Measurements from ENCODE around the gene POLE.

DNA sequence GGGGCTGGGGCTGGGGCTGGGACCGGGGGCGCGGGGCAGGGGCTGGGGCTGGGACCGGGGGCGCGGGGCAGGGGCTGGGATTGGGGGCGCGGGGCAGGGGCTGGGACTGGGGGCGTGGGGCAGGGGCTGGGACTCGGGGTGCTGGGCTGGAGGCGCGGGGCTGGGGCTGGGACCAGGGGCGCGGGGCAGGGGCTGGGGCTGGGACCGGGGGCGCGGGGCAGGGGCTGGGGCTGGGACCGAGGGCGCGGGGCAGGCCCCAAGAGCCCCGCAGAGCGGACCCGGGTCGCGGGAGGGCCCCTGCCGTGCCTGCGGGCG, 68.1 kb downstream of the POLE start:
- TF ChIP-seq CTCF (IDR thresholded peaks at IDR 0.05; ENCODE audit: low read depth, low read length, poor library complexity, severe bottlenecking) (no peak), EZH2phosphoT487 (IDR thresholded peaks at IDR 0.05; ENCODE audit: borderline replicate concordance, low read length) (no peak)

All from DOHH2 (cell line).